WI38 (cell line): ENCODE data around the gene SMO.

ENCODE experiments used
- H3K4me3 ChIP-seq: 2 replicates; pipeline ENCODE4 v1.5.1; 2011; ENCODE audit warnings: low read depth, mild to moderate bottlenecking, control low read depth, low read length
- CTCF ChIP-seq: IDR thresholded peaks from 2 replicates; pipeline ENCODE4 v1.5.1; 2012; ENCODE audit warnings: low read depth, mild to moderate bottlenecking, control low read depth, low read length

Gene SMO

GRCh38 chr7:129202058-129202777, 13.8 kb downstream of the SMO start:
- no peak overlapping the region for H3K4me3 ChIP-seq
- no peak for TF ChIP-seq CTCF

- no peak for TF ChIP-seq CTCF
- no peak overlapping the region for H3K4me3 ChIP-seq
These were observed 14.8 kb downstream of the SMO start for GRCh38 chr7:129203050-129203741.

GRCh38 chr7:129205126-129205818, 16.8 kb downstream of the SMO start:
- H3K4me3 ChIP-seq: no peak overlapping the region
- TF ChIP-seq CTCF: no peak

GRCh38 chr7:129205987-129206785, 17.8 kb downstream of the SMO start:
- TF ChIP-seq CTCF: no peak
- H3K4me3 ChIP-seq: no peak overlapping the region

GRCh38 chr7:129208667-129209066, 20.2 kb downstream of the SMO start:
- H3K4me3 ChIP-seq: no peak overlapping the region
- no peak for TF ChIP-seq CTCF

GRCh38 chr7:129209067-129209926, 20.9 kb downstream of the SMO start:
- no peak overlapping the region for H3K4me3 ChIP-seq
- no peak for TF ChIP-seq CTCF
